ENCODE results near the gene SMIM10L1.

DNA sequence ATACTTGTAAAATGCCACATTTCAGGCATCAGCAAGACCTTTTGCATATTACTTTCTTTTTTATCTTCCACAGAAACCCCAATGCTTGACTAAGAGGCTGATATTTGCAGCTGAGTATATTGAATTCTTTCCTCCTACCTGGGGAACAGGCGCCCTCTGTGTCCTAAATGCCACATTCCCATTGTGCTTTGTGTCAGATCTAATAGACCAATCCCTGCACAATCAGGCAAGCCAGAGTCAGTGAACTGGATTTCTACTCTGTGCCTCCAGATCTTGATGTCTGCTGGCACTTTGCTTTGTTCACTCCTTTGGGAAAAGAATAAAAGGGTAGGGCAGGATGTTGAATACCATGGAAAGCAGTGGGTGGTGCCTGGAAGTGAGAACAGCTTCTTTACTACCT lies 38.1 kb downstream of the SMIM10L1 start:
- TF ChIP-seq TOX (CRISPR knock-in tag; IDR thresholded peaks at IDR 0.05; ENCODE audit: borderline replicate concordance) (no peak), ARNTL (CRISPR knock-in tag; IDR thresholded peaks at IDR 0.05; ENCODE audit: borderline replicate concordance, low read depth) (no peak)
- TF ChIP-seq, protein P1, sequence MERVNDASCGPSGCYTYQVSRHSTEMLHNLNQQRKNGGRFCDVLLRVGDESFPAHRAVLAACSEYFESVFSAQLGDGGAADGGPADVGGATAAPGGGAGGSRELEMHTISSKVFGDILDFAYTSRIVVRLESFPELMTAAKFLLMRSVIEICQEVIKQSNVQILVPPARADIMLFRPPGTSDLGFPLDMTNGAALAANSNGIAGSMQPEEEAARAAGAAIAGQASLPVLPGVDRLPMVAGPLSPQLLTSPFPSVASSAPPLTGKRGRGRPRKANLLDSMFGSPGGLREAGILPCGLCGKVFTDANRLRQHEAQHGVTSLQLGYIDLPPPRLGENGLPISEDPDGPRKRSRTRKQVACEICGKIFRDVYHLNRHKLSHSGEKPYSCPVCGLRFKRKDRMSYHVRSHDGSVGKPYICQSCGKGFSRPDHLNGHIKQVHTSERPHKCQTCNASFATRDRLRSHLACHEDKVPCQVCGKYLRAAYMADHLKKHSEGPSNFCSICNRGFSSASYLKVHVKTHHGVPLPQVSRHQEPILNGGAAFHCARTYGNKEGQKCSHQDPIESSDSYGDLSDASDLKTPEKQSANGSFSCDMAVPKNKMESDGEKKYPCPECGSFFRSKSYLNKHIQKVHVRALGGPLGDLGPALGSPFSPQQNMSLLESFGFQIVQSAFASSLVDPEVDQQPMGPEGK (CRISPR knock-in tag; IDR thresholded peaks at IDR 0.05; ENCODE audit: borderline replicate concordance): no peak
- TF ChIP-seq, protein P2, sequence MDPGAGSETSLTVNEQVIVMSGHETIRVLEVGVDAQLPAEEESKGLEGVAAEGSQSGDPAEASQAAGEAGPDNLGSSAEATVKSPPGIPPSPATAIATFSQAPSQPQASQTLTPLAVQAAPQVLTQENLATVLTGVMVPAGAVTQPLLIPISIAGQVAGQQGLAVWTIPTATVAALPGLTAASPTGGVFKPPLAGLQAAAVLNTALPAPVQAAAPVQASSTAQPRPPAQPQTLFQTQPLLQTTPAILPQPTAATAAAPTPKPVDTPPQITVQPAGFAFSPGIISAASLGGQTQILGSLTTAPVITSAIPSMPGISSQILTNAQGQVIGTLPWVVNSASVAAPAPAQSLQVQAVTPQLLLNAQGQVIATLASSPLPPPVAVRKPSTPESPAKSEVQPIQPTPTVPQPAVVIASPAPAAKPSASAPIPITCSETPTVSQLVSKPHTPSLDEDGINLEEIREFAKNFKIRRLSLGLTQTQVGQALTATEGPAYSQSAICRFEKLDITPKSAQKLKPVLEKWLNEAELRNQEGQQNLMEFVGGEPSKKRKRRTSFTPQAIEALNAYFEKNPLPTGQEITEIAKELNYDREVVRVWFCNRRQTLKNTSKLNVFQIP (CRISPR knock-in tag; IDR thresholded peaks at IDR 0.05; ENCODE audit: borderline replicate concordance, low read depth): no peak

Measured in SK-N-SH treated with all-trans-retinoic acid at 6 μM for 48 hours (cell line).